ENCODE results near the gene CCNO. TPM values are rescaled to one million over a fixed set of nuclear protein-coding genes. Genes with fewer than 3 reads are reported as not detected.

CCNO gene
- total RNA-seq, 1 experiment from 2014 or later = 12.1 TPM

- Histone ChIP-seq H3K27me3 (ENCODE audit: insufficient read depth, low read length) (no peaks in the 10 kb centered on the region), H2AFZ (ENCODE audit: low read depth, low read length, poor library complexity, severe bottlenecking) (no peak overlapping the region), H3K9ac (ENCODE audit: low read length) (no peak overlapping the region), H3K4me3 (replicated peaks in 1 of 2; ENCODE audit: low read depth in 1 of 2, low read length in 2 of 2) (no peak overlapping the region), H3K9me2 (ENCODE audit: insufficient read depth) (no peaks in the 10 kb centered on the region), H3K4me2 (ENCODE audit: low read length) (no peak overlapping the region), H3K27ac (ENCODE audit: low read depth, low read length) (no peak overlapping the region), H3K36me3 (ENCODE audit: control insufficient read depth in 1 of 2, insufficient read depth in 2 of 2, low read length in 2 of 2) (no peaks in the 10 kb centered on the region), H3K79me2 (ENCODE audit: insufficient read depth, low read length) (no peaks in the 10 kb centered on the region), H3K4me1 (ENCODE audit: control insufficient read depth in 1 of 2, insufficient read depth in 2 of 2, low read length in 2 of 2) (no peaks in the 10 kb centered on the region), H4K20me1 (ENCODE audit: insufficient read depth) (no peaks in the 10 kb centered on the region), H3K9me3 (ENCODE audit: control insufficient read depth in 1 of 2, insufficient read depth in 1 of 2, low read depth in 1 of 2, low read length in 2 of 2) (no peaks in the 10 kb centered on the region)
- TF ChIP-seq ZFX (IDR thresholded peaks at IDR 0.05) (no peak), YY1 (IDR thresholded peaks at IDR 0.05; ENCODE audit: extremely low read depth, insufficient replicate concordance, low read depth, low read length) (no peak), EGR1 (IDR thresholded peaks at IDR 0.05; ENCODE audit: low read depth) (no peak), SRF (IDR thresholded peaks at IDR 0.05; ENCODE audit: low read depth) (no peak), ZNF274 (IDR thresholded peaks at IDR 0.05; ENCODE audit: low read depth, low read length) (no peak), REST (IDR thresholded peaks at IDR 0.05; ENCODE audit: low read depth) (no peak), MAX (IDR thresholded peaks at IDR 0.05) (no peak)
- RAD21 ChIA-PET (ENCODE audit: low non-redundant PET in 1 of 2, low total read pairs in 2 of 2, uncharacterized antibody in 2 of 2, unreplicated experiment in 2 of 2) = no interaction called here
- DNase-seq (ENCODE audit: low read depth, low spot score) (no peak), ATAC-seq (no peak)
- POLR2A ChIA-PET = interaction anchor here (1.1 kb wide), 1 partner anchor 35 kb away, joined by 3 read pairs; no protein-coding TSS in a partner anchor
- BruUV-seq (replicated peaks) = no TSS peak
- CTCF ChIA-PET = interaction anchor here (0.7 kb wide), 1 partner anchor 14 kb away, joined by 4 read pairs; no protein-coding TSS in a partner anchor
- intact Hi-C loops (cut with micrococcal nuclease) = no loop called here
Measured at GRCh38 chr5:55191165-55191564, 42.2 kb downstream of the CCNO start.
